Effector memory CD4-positive, alpha-beta T cell (primary cell): ENCODE measurements around the gene ZNF576.
"Not testable (repeated sequence)": the region's sequence is repeated elsewhere in the genome, so short reads cannot be mapped to it uniquely, and the experiment has no call there.

Experiments used
- DNase-seq, 3 donors: peaks; one replicate each; pipeline ENCODE4 v3.0.0-alpha.2; 2020
- H3K27ac ChIP-seq: 2 replicates; pipeline ENCODE4 v1.7.0; 2013; ENCODE audit warnings: mild to moderate bottlenecking, low read length, moderate library complexity; ENCODE audit not compliant: insufficient read depth, poor library complexity, severe bottlenecking
- H3K27me3 ChIP-seq: replicated peaks from 2 replicates; pipeline ENCODE4 v1.7.0; 2013; ENCODE audit warnings: mild to moderate bottlenecking, low read length; ENCODE audit not compliant: insufficient read depth, control insufficient read depth, poor library complexity, severe bottlenecking
- H3K36me3 ChIP-seq: 2 replicates; pipeline ENCODE4 v1.7.0; 2013; ENCODE audit warnings: mild to moderate bottlenecking, low read length, moderate library complexity; ENCODE audit not compliant: control insufficient read depth, insufficient read depth
- H3K4me1 ChIP-seq: 2 replicates; pipeline ENCODE4 v1.7.0; 2013; ENCODE audit warnings: low read length, mild to moderate bottlenecking; ENCODE audit not compliant: control insufficient read depth, insufficient read depth, poor library complexity, severe bottlenecking
- H3K4me3 ChIP-seq: 2 replicates; pipeline ENCODE4 v1.7.0; 2013; ENCODE audit warnings: low read length, low read depth, mild to moderate bottlenecking; ENCODE audit not compliant: insufficient read depth, poor library complexity, severe bottlenecking
- H3K9me3 ChIP-seq: 2 replicates; pipeline ENCODE4 v1.7.0; 2013; ENCODE audit warnings: mild to moderate bottlenecking, low read length, moderate library complexity; ENCODE audit not compliant: control insufficient read depth

Gene ZNF576

DNA sequence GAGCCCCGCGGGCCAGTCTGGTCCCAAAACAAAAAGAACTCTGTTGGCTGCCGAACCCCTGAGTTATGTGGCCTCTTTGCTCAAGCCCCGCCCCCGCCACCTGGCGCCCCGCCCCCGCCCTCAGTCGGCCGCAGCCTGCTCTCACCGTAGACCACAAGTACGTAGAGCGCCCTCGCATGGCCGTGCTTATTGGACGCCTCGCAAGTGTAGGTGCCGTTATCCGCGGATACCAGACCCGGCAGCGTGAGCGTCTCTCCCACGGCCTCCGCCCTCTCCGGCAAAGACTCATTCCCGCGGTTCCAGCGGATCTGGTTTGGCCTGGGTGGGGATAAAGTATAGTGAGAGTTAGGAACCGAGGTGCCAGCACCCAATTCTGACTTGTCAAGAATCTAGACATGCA is 28.5 kb downstream of the ZNF576 start:
- H3K36me3 ChIP-seq = no peaks in the 10 kb centered on the region
- no peaks in the 10 kb centered on the region for H3K27me3 ChIP-seq
- H3K4me3 ChIP-seq = no peak overlapping the region
- H3K9me3 ChIP-seq = no peaks in the 10 kb centered on the region
- DNase-seq = peak; percentile 73 to 80 (median 75)
- H3K27ac ChIP-seq = no peak overlapping the region
- H3K4me1 ChIP-seq = peaks cover 14% of the 10 kb centered on the region

DNA sequence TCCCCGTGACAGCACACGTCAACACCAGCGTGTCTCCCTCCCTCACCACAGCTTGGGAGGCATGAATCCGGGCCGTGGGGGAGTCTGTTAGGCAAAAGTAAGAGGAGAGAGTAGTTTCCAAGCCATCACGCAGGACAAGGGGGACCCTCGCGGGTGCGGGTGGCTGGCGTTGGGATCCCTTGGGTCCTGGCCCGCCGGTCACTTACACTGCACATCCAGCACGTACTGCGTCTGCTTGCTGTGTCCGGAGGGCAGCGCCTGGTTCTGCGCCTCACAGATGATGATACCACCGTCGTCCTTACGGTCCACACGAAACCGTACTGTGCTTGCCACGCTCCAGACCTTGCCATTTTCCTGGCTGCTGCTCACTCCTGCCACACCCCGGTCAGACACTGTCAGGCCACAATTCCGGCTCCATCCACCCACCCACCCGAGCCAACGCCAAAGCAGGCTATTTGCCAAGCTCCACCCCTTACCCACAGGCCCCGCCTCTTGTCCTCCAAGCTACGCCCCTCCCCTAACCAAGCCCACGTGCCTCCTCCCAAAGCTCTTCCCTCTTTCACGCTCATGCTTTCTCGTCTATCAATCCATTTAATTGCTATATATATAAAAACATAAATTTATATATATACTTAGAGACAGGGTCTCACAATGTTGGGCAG is 29.7 kb downstream of the ZNF576 start:
- no peak overlapping the region for H3K27ac ChIP-seq
- no peaks in the 10 kb centered on the region for H3K27me3 ChIP-seq
- DNase-seq = no peak
- H3K4me1 ChIP-seq = peaks cover 5% of the 10 kb centered on the region
- no peaks in the 10 kb centered on the region for H3K9me3 ChIP-seq
- no peak overlapping the region for H3K4me3 ChIP-seq
- no peaks in the 10 kb centered on the region for H3K36me3 ChIP-seq

DNA sequence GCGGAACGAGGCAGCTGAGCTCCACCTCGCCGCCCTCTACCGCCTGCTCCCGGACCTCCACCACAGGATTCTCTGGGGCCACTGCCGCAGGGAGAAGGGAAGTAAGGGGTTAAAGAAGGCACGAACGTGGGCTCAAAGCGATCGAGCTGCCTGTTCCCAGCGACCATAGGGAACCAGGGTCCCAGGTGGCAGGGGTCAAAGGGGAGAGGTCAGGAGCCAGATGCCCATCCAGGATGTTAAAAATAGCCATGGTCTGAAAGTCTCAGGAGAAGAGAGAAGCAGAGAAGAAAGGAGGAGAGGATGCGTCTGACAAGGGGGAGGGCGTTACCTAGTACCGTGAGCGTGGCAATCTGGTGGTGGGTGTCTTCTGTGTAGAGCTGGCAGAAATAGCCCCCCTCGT is 30.4 kb downstream of the ZNF576 start:
- Histone ChIP-seq H3K27ac (no peak overlapping the region), H3K4me3 (no peak overlapping the region), H3K27me3 (no peaks in the 10 kb centered on the region), H3K9me3 (no peaks in the 10 kb centered on the region), H3K36me3 (no peaks in the 10 kb centered on the region), H3K4me1 (peaks cover 5% of the 10 kb centered on the region)
- DNase-seq = no peak

DNA sequence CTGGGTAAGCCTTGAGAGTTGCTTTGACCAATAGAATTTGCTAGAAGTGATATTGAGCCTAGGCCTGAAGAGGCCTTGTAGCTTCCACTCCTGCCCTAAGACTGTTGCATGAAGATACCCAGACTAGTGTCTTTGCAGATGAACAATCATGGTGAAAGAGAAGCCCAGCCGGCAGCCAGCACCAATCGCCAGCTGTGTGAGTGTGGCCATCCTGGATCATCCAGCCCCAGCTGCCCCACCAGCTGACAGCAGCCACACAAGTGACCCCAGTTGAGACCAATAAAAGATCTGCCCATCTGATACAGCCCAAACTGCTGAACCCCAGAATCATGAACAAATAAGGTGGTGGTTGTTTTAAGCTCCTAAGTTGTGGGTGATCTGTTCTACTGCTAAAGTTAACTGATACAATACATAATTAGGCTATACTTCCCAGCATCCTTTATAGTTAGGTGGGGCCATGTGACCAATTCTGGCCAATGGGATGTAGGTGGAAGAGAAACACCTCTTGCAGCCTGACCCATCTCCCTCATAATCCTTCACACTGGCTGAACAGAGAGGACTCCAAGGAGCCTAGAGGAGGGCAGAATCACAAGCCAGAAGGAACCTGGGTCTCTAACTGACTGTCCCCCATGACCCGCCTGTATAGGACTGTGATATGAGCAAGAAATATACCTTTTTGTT is 32.4 kb downstream of the ZNF576 start:
- Histone ChIP-seq H3K36me3 (no peaks in the 10 kb centered on the region), H3K4me3 (no peak overlapping the region), H3K4me1 (peaks cover 5% of the 10 kb centered on the region), H3K27ac (no peak overlapping the region), H3K27me3 (no peaks in the 10 kb centered on the region), H3K9me3 (no peaks in the 10 kb centered on the region)
- no peak for DNase-seq

DNA sequence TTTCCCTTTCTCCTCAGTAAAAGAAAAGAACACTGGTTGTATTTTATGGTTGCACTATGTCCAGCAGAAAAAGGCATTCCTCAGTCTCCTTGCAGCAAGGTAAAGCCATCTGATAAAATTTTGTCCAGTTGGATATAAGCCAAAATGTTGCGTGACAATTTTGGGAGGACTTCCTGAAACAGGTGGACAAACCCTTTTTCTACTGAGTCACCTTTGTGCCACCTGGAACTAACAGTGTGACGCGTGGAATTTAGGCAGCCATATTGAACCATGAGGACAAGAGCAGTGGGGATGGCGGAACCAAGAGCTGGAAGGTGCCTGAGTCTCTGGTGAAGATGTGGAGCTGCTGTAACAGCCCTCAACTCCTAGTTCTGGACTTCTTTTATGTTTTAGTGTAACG is 35.1 kb downstream of the ZNF576 start:
- Histone ChIP-seq H3K27ac (no peak overlapping the region), H3K4me3 (no peak overlapping the region), H3K9me3 (no peaks in the 10 kb centered on the region)

DNA sequence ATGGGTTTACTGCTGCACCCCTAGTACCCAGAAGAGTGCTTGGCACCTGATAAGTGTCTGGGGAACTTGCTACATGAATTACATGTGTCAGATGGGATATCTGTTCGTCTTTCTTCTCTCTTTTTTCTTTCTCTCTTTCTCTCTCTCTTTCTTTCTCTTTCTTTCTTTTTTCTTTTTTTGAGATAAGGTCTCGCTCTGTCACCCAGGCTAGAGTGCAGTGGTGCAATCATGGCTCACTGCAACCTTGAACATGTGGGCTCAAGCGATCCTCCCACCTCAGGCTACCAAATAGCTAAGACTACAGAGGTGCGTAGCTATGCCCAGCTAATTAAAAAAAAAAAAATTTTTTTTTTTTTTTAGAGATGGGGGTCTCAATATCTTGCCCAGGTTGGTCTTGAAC is 37.1 kb downstream of the ZNF576 start:
- no peak overlapping the region for H3K4me3 ChIP-seq
- DNase-seq = no peak
- H3K36me3 ChIP-seq = no peaks in the 10 kb centered on the region
- H3K27ac ChIP-seq = no peak overlapping the region
- H3K27me3 ChIP-seq = peaks cover 2% of the 10 kb centered on the region
- H3K4me1 ChIP-seq = no peaks in the 10 kb centered on the region
- no peaks in the 10 kb centered on the region for H3K9me3 ChIP-seq

More for the DNA sequence above, 35.1 kb downstream of the ZNF576 start:
- DNase-seq = no peak
- Histone ChIP-seq H3K4me1 (no peaks in the 10 kb centered on the region), H3K27me3 (no peaks in the 10 kb centered on the region), H3K36me3 (no peaks in the 10 kb centered on the region)

DNA sequence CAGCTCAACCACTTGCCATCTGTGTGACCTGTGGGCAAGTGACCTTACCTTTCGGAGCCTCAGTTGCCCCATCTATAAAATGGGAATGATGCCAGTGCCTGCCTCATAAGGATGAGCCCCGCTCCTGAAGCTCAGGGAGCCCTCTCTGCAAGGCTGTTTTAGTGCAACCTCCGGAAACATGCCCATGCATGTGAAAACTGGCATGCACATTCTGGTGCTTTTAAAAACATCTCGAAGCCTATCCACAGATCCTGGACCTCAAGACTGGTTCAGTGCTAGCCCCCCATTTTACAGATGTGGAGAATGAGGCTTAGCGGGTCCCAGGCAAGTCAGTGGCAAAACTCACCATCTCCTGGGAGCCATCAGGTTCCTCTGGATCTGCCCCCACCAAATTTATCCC is 37.7 kb downstream of the ZNF576 start:
- DNase-seq = no peak
- peaks cover 3% of the 10 kb centered on the region for H3K4me1 ChIP-seq
- H3K9me3 ChIP-seq = no peaks in the 10 kb centered on the region
- H3K4me3 ChIP-seq = no peak overlapping the region
- H3K27ac ChIP-seq = no peak overlapping the region
- H3K27me3 ChIP-seq = peaks cover 2% of the 10 kb centered on the region
- no peaks in the 10 kb centered on the region for H3K36me3 ChIP-seq

DNA sequence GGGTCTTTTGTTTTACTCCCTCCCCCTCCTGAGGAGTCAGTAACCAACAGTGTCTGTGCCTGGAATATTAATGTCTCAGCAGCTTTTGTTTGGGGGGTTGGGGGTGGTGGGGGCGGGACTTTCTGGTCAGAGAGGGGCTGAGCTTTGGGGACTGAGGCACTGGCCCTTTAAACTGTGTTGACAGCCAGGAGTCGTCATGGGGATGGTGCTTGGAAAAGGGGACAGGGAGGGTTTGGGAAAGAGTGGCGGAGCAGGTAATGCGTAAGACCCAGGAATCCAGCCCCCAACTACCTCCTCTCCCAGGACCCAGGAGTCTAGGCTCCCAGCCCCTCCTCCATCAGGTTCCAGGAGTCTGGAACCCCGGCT is 38.1 kb downstream of the ZNF576 start:
- H3K9me3 ChIP-seq = no peaks in the 10 kb centered on the region
- no peak overlapping the region for H3K4me3 ChIP-seq
- H3K4me1 ChIP-seq = peaks cover 5% of the 10 kb centered on the region
- H3K36me3 ChIP-seq = no peaks in the 10 kb centered on the region
- no peak overlapping the region for H3K27ac ChIP-seq
- DNase-seq = no peak
- peaks cover 2% of the 10 kb centered on the region for H3K27me3 ChIP-seq

DNA sequence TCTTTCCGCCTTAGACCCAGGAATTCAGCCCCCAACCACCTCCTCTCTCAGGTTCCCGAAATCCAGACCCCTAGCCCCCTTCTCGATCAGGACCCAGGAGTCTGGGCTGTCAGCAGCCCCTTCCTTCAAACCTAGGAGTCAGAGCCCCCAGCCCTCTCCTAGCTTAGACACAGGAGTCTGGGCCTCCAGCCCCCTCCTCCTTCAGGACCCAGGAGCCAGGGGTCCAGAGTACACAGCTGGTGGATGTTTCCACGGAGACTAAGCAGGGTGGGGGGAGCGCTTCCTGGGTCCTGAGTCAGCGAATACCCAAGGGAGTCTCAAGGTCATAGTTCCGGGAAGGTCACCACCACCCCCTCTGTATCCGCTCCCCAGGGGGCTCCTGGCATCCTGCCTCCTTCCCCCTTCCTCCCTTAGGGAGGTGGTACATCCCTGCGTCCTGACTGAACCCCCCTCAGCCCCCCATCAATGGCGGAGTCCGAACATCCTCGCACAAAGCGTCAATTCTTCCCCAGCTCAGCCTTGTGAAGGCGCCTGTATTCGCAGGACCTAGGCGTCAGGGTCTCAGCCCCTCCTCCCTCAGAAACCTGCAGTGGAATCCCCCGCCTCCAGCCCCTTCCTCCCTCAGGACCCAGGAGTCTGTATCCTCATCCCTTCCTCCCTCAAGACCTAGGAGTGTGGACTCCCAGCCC is 38.6 kb downstream of the ZNF576 start:
- peaks cover 5% of the 10 kb centered on the region for H3K4me1 ChIP-seq
- H3K9me3 ChIP-seq = no peaks in the 10 kb centered on the region
- no peaks in the 10 kb centered on the region for H3K36me3 ChIP-seq
- DNase-seq = no peak
- no peak overlapping the region for H3K4me3 ChIP-seq
- H3K27ac ChIP-seq = no peak overlapping the region
- peaks cover 2% of the 10 kb centered on the region for H3K27me3 ChIP-seq

DNA sequence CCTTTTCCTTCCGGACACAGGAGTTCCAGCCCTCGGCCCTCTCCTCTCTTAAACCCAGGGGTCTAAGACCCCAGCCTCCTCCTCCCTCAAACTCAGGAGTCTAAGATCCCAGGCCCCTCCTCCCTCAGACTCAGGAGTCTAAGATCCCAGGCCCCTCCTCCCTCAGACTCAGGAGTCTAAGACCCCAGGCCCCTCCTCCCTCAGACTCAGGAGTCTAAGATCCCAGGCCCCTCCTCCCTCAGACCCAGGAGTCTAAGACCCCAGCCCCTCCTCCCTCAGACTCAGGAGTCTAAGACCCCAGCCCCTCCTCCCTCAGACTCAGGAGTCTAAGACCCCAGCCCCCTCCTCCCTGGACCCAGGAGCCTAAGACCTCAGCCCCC is 39.2 kb downstream of the ZNF576 start:
- H3K36me3 ChIP-seq, DNase-seq, H3K27ac ChIP-seq, H3K4me3 ChIP-seq, H3K27me3 ChIP-seq, H3K4me1 ChIP-seq, H3K9me3 ChIP-seq: not testable (repeated sequence)
